Measurements from ENCODE around the gene ANO4. TPM values are rescaled to one million over a fixed set of nuclear protein-coding genes. Genes with fewer than 3 reads are reported as not detected.
"Not testable (repeated sequence)": the region's sequence is repeated elsewhere in the genome, so short reads cannot be mapped to it uniquely, and the experiment has no call there.

The ANO4 gene
- total RNA-seq, 2 donors from 2014 or later = 0.33 to 0.83 TPM

DNA sequence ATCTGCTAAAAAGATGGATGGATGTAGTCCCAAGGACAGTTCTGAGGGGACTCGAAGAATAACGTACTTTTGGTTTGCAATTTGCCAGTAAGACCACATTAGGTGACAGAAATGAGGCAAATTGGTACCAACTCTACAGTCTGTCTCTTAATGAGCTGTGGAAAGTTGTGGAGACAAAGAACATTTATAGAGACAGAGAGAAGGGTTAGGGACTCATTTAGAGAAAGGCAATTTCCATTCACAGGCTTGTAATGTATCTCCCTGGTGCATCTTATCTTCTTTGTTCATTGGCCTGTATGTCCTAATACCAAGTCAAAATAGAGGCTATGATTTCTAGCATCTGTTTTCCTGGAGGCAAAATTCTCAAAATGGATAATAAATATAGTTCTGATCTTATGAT lies 177.5 kb downstream of the ANO4 start:
- no peak for DNase-seq (ENCODE audit: low spot score)
- intact Hi-C loops (cut with DNase I) = no loop called here

DNA sequence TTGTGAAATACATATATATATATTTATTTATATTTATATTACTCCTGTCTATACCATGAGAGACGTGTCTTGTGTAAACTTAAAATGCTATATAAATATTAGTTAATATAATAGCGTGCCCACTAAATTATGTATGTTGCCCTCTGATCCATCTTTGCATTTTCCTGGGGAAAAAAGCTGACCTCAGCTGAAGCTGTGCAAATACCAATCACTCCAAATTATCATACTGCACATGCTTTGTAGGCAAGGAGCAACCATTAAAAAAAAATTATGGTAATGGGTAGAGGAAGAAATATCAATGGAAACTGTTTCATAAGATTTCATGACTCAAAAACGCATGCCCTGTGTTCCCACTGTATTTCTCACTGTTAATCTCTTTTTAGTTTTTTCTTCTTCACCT lies 179.8 kb downstream of the ANO4 start:
- intact Hi-C loops (cut with DNase I) = no loop called here
- DNase-seq (ENCODE audit: low spot score) = no peak

DNA sequence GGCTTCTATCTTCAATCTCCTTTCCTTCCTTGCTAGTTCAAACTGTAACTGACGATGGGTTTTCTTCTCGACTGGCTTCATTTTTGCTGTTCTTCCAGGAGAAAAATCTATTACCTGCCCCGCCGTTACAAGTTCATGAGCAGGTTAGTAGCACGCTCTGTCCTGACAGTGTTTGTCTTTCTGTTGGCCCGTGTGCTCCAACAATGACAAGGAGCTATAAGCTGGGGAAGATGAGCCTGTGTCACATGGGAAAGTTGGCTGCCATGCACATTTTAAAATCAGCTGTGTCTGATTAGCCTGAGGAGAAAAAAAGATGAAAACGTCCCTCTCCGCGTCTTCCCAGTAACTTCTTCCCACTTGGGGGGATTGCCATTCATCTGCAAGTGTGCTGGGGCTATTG lies 180.2 kb downstream of the ANO4 start:
- DNase-seq (ENCODE audit: low spot score) = no peak
- intact Hi-C loops (cut with DNase I) = no loop called here

DNA sequence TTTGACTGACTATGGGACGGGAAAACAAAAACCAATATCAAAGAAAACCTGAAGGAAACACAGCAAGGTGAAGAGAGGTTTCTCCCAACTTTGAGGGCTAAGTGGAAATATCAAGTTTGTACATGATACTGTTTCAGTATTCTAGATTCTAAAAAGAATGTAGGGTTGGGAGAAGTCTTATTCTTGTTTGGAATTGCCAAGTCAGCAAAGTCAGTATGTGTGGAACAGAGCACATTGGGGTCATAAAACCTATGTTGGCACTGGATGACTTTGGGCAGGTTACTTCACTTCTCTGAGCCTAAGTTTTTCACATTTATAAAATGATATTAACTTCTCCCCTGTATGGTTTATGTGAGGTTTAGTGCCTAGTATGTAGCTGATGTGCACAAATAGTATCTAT lies 182.2 kb downstream of the ANO4 start:
- DNase-seq (ENCODE audit: low spot score) = no peak
- intact Hi-C loops (cut with DNase I) = no loop called here

DNA sequence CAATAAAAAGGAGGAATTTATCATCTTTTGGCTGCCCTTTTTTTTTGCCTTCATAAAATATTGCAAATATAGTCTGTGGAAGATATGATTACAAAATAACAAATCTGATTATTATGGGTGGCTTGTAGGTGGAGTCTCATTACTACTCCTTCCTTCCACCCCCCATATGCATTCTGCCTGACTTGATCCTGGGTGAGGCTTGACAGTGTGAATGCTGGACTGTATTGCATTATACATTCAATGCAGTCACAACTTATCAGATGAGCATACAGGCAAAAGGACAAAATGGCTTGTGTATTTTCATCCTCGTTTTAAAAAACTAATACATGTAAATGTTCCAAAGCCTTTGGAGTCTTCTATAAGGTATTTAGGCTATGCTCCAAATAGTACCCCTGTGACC lies 186.3 kb downstream of the ANO4 start:
- no peak for DNase-seq (ENCODE audit: low spot score)

DNA sequence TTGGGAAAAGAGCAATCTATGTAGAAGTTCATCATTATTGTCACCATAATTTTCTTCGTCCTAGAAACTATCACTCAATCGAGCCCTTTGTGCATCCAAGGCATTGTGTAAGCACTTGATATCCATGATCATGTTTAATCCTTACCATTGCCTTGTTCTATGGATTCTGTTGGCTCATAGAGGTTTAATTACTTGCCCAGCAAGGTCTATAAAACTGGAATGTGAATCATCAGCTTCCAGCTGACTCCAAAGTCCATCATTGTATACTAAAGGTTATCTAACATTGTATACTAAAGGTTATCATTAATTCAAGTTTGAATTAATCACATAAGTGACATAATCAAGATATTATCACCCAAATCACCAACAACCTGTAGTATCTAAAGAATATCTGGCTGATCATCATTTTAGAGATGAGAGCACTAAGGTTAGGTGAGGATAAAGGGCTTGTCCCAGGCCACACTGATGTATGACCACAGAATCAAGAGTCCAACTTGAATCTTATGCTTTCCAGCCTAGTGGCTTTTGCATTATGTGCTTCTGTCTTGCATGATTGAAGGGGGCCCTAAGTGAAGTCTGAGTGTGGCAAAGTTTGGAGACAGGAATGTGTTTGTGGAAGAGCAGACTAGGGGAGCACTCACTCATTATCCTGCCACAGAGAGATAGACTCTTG lies 188.1 kb downstream of the ANO4 start:
- intact Hi-C loops (cut with DNase I) = no loop called here

More for the DNA sequence above, 186.3 kb downstream of the ANO4 start:
- intact Hi-C loops (cut with DNase I) = no loop called here

DNA sequence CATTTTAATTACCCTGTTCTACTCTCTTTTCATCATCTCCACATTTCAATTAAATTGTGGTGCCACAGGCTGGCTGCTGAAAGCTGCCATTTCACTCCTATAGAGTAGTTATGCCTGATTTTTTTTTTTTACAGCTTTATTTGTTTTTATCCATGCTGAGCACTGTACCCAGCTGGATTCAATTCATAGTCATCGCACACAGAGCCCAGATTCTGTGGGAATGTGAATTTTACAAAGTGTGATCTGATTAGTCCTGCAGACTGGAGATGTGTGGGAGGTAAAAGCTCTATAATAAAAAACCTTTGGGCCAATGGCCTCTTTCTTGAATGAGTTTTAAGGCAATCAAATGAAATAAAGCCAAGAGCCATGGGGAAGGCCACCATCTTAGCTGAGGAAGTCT lies 190.2 kb downstream of the ANO4 start:
- DNase-seq (ENCODE audit: low spot score) = no peak
- intact Hi-C loops (cut with DNase I) = no loop called here

More for the DNA sequence above, 188.1 kb downstream of the ANO4 start:
- DNase-seq (ENCODE audit: low spot score) = no peak

DNA sequence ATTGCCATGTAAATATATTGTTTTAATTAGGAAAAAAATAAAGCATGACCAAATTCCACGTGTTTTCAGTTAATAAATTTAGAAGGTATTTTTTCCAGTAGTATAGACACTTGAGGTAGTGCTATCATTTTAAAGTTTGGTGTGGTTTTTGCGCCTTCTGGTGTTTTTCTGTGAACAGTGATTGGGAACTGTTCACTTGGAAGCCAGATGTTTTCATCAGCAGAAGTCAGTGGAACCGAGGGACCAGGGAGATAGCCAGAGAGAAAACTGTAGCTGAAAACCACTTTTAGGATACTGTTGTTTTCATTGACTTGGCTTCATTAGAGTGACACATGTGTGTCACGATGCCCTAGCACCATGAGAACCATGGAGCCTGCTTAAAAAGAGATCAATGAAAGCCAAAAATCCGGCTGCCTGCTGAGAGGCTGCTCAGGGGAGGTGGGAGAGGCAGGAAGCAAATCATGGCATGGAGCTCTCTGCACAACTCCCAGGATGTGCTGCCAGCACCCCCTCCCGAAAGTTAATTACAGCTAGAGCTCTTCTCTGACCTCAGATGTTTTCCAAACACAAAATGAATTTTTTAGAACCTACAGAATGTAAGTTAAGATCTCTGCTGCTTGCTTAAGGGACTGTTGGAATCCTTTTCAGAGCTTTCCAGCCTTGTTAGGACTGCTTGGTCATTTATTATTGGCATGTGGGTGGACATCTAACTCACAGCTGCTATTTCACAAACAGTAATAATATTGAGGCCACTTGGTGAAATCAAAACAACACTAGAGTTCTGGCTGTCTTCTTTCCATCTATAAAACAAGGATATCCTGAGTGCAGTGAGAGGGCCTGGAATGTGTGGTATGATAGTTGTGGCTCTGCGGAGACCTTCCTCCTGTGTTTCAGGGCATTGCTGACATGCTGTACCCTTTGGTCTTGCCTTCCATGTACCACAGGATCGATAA lies 192.3 kb downstream of the ANO4 start:
- no peak for DNase-seq (ENCODE audit: low spot score)

DNA sequence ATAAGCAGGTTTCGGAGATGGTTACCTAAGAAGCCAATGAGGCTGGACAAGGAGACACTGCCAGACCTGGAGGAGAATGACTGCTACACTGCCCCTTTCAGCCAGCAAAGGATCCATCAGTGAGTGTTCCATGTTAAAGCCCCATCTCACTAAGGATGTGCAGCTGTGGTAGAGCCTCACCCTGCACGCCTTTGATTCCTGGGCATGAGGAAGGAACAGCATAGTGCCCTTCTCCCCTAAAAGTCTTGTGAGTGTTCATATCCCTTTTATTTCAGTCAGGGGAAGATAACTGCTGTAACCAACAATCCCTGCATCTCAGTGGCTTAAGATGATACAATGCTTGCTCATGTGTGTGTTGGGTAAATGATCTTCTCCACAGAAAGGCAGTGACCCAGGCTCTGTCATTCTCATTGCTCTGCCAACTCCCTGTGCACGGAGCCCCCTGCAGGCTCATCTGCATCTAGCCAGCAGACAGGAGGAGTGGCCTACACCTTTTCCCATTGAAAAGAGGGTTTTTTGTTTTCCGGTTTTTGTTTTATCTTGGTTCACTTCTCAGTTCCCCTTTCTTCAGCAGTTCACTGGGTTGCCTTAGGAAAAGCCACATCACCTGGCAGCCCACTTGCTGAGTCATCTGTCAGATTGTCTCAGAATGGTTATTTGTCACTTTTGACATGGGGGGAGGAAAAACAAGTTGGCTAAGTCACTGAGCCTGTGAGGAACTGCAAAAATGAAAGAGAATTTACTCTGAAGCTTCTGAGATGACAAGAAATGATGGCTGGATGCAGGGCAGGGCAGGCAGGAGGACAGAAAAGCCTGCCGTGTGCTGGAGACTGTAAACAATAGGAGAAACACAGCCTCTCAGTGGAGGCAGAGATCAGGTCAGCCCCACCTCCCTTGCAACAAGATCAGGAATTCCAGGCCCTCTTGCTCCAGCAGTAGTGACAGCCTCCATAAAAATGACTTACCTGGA lies 193.3 kb downstream of the ANO4 start:
- no peak for DNase-seq (ENCODE audit: low spot score)
- intact Hi-C loops (cut with DNase I) = no loop called here

More for the DNA sequence above, 192.3 kb downstream of the ANO4 start:
- intact Hi-C loops (cut with DNase I) = no loop called here

DNA sequence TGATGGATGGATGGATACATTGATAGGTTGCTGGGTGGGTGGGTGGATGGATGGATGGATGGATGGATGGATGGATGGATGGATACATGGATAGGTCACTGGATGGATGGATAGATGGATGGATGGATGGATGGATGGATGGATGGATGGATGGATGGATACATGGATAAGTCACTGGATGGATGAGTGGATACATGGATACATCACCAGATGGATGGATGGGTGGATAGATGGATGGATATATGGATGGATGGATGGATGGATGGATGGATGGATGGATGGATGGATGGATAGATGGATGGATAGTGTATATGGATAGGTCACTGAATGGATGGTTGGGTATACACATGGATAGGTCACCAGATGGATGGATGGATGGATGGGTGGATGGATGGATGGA lies 194.9 kb downstream of the ANO4 start:
- DNase-seq (ENCODE audit: low spot score); intact Hi-C loops (cut with DNase I): not testable (repeated sequence)

DNA sequence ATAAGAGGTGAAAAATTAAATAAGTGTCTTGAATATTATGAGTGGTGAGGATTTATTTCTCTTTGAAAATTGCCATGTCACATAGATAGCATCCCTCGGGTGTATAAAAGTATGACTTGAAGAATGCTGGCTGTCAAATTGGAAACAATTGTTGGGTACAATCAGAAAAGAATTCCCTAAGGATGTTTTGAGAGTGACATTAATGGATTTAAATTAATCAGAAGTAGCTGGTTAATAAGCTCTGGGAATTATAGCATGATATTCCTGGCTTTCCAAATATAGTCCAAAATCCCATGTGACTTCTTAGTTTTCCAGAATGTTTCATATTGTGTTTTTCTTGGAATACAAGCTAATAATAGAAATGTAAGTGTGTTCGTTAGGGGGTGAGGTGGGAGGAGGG lies 196.5 kb downstream of the ANO4 start:
- DNase-seq (ENCODE audit: low spot score) = no peak

DNA sequence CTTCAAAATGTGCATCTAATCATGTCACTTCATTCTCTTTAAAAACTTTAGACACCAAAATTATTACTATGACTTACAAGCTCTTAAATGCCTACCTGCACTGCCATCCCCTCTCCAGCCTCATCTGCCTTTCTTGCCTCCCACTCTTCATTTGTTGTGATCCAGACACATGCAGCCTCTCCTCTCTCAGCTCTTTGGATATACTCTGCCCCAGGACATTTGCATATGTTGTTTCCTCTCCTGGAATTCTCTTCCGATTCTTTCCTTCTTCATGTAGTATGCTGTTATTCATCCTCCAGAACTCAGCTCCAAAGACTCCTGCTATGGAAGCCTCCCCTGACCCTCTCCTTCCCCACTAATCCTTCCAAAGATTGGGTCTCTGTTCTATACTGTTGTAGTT lies 197.6 kb downstream of the ANO4 start:
- intact Hi-C loops (cut with DNase I) = no loop called here
- no peak for DNase-seq (ENCODE audit: low spot score)

More for the DNA sequence above, 196.5 kb downstream of the ANO4 start:
- intact Hi-C loops (cut with DNase I) = no loop called here

DNA sequence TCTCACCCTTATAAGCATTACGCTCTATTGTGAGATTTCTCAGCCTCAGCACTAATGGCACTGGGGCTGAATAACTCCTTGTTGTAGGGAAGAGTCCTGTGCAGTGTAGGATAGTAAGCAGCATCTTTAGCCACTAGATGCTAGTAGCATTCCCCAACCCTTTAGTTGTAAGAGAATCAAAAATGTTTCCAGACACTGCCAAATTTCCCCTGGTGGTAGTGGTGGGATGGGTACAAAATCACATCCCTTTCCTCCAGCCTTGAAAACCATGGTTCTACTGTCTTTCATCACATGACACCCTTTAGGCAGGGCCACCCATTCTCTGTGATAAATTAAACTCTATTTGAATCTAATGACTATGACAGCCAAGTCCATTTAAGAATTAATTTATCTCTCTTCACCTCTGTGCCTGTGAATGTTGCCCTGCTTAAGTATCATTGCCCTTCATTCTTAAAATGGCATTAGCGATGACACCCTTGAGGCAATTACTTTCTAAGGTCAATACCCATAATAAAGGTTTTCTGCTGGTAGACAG lies 199.4 kb downstream of the ANO4 start:
- no peak for DNase-seq (ENCODE audit: low spot score)
- intact Hi-C loops (cut with DNase I) = no loop called here

DNA sequence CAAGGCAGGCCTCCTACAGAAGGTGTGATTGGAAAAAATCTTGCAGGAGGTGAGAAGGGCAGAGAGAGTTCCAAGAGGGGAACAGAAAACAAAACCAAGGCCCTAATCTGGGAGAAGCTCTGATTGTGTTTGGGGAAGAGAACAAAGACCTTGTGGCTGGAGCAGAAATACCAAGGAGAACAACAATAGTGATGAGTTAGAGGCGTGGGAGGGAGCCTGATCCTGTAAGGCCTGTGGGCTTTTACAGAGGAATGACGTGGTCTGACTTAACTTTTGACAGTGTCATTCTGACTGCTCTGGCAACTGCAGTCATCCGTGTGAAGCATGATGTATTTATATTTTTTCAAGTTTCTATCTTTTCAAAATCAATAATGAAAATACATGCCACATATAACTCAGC lies 200.6 kb downstream of the ANO4 start:
- intact Hi-C loops (cut with DNase I) = no loop called here

DNA sequence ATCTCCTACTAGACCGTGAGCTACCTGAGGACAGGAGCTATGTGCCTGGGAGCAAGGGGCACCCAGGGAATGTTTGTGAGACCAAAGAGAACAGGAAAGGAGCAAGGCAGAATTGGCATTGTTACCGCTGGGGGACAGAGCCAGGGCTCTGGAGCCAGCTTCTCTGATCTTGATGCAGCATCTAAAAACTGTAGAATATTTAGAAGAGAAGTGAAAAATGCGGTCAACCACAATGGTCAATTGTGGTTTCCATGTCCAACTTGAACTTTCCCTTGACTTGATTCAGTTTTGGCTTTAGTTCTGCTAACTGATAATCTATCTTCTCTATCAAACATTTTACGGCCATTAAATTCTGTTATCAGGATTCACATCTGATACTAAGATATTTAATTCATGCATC lies 201.2 kb downstream of the ANO4 start:
- no peak for DNase-seq (ENCODE audit: low spot score)
- intact Hi-C loops (cut with DNase I) = no loop called here

More for the DNA sequence above, 200.6 kb downstream of the ANO4 start:
- no peak for DNase-seq (ENCODE audit: low spot score)

DNA sequence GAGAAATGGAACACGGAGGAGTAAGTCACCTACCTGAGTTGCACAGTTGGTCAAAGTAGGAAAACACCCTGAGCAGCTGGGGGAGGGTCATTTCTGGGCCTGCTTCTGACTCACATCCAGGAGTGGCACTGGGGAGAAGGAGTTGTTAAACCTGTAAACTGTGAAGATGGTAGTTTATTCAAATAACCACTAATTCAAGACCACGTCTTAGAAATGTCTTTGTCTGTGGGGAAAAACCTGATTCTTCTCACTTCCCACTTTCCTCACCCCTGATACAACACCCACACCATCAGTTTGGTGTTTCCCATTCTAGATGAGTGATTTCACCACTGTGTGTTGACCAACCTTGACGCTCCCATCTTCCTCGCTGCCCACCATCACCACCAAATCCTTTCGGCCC lies 207.1 kb downstream of the ANO4 start:
- DNase-seq (ENCODE audit: low spot score) = no peak
- intact Hi-C loops (cut with DNase I) = no loop called here

DNA sequence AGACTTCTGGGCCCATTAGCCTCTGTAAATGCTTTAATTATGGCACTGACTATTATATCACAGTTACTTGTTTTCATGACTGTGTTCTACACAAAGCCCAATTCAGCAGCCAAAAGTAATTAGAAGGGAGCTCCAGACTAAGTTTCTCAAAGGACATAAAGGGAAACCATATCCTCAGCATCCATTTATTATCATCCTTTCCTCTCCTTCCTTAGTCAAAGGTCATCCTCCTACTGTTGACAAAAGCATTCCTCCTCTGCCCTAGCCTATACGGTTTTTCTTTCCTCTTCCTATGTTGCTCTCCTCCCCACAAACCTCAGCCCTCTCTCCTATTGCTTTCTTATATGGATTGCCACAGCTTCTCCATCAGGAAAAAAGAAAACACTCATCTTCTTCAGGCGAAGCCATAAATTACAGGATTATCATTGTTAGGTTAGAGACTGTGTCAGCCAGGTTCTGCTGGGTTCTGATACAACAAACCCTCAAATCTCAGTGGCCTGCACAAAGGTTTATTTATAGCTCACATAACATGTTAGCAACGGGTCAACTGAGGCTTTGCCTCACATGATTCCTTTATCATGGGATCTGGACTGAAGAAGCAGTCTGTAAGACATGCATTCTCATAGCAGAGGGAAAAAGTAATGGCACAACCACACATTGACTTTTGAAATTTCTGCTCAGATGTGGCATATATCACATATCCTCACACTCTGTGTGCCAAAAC lies 208.3 kb downstream of the ANO4 start:
- DNase-seq (ENCODE audit: low spot score) = no peak
- intact Hi-C loops (cut with DNase I) = no loop called here

DNA sequence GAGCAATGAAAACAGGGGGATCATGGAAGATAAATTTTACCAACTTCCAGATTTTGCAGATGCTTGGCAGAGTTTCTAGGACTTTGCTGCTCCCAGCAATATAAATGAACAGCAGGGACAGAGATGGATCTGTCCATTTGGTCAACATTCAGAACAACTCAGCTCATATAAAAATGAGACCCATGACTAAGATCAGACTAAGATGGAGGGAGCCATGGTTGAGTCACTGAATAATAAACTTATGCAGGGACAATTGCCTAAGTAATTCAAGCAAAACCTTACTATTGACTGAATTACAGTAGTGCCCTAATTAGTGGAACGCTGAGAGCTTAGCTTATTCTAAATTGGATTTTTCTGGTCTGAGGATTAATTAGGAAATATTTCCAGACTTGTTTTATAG lies 210.3 kb downstream of the ANO4 start:
- DNase-seq (ENCODE audit: low spot score) = no peak
- intact Hi-C loops (cut with DNase I) = no loop called here

DNA sequence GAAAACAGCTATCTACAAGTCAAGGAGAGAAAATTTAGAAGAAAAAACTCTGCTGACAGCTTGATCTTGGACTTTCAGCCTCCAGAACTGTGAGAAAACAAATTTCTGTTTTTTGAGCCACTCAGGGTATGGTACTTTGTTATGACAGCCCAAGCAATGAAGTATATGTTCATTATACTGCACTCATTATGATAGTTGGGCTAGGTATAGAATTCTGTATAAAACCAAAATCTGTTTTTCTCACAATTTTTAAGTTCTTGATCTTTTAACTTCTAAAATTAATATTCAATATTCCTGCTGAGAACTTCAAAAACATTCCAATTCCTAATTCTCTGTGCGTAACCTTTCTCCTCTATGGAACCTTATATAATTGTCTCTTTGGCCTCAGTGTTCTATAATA lies 214.7 kb downstream of the ANO4 start:
- DNase-seq (ENCODE audit: low spot score) = no peak
- intact Hi-C loops (cut with DNase I) = no loop called here

Measured in posterior vena cava (tissue), 2 donors.